DMS53 treated with DMSO at 0.1 percent for 48 hours (cell line): ENCODE data around the gene LUZP2.

Experiments
- DNase-seq: peaks from one replicate; lab custom pipeline; 2025; ENCODE audit not compliant: unreplicated experiment; lab: John Stamatoyannopoulos, UW

LUZP2 gene

DNA sequence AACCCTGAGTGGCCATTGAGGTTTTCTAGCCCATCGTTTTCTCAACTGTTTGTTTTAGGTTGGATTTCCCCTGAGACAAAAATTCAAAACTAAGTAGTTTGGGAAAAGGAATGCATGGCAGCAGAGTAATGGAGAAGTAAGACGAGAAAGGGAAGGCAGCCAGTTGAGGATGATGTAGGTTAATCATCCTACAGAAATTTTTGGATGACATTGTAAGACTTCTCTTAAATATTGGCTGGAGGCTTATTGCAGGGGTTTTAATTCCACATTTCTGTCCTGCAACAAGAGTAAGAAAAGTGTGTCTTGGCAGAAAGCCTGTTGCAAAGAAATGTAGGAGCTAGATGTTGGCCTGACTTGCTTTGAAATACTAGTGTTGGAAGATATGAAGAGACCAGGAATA, 308.8 kb downstream of the LUZP2 start:
- DNase-seq: no peak

DNA sequence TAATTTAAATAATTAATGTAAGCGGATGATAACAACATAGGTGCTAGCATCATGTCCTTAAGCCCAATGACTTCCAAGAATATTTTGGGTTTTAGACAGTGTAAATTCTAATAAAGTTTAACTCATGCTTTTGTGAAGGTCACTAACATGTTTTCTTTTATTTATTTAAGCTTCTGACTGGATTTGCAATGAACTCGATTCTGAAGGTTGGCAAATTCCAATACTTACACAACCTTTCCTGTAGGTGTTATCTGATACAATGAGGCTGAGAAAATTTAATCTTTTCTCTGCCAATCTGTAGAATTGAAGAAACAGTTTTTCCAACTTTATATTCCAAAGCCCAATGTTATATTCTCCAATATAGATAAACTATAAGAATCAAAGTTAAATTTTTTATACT, 311.3 kb downstream of the LUZP2 start:
- DNase-seq: no peak

DNA sequence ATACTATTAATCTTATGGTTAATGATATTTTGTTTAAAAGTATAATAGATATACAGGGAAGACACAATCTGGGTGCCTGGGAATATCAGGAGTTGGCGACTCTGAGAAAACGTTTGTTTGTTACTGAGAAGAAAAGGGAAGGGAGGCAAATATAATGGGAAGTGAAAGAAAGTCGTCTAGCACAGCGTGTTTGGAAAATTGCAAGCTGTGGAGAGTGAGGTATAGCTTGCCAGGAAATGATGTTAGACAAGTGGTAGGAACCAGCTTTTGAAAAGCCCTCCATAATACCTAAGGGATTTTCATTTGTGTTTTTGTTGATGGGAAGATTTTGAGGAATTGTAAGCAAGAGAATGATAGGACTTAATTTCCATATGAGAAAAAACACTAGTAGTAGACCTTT, 322.2 kb downstream of the LUZP2 start:
- no peak for DNase-seq

DNA sequence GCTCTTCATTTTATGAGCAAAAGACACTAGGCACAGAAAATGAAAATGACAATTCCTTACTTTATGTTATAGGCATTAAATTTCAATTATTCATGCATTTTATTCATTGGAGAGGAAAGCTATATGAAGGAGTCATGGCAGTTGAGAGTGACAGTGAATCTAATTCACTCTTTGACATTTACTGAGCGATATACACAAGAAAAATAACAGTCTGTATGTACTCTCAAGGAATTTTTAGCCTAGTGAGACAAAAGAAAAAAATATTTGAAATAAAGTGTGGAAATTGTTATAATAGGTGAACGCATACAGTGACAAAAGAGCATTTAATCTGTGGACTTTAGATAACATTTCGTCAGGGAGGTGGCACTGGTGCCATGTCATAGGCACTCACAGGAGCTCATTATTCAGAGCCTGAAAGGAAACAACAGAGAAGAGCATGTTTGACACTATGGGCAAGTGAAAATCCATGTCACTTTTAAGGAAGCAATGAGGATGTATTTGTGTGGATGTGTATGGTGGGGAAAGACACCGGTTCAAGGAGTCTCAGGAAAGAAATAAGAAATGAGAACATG, 323.1 kb downstream of the LUZP2 start:
- no peak for DNase-seq

DNA sequence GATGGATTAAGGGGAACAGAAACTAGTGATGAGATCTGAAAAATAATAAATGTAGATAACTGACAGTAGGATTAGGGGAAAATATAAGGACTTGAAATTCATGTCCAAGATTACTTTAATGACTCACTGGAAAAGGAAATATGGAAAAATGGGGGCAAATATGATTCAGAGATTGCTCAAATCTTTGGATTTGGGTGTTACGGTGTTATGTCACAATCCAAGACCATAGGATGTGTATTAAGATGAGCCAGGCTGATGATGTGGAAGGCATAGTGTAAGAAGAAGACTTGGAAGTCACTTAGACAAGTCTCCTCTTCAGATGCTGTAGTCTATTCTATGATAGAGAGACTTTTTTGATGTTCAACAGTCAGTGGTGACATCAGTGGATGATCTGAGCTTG, 323.7 kb downstream of the LUZP2 start:
- DNase-seq: no peak

DNA sequence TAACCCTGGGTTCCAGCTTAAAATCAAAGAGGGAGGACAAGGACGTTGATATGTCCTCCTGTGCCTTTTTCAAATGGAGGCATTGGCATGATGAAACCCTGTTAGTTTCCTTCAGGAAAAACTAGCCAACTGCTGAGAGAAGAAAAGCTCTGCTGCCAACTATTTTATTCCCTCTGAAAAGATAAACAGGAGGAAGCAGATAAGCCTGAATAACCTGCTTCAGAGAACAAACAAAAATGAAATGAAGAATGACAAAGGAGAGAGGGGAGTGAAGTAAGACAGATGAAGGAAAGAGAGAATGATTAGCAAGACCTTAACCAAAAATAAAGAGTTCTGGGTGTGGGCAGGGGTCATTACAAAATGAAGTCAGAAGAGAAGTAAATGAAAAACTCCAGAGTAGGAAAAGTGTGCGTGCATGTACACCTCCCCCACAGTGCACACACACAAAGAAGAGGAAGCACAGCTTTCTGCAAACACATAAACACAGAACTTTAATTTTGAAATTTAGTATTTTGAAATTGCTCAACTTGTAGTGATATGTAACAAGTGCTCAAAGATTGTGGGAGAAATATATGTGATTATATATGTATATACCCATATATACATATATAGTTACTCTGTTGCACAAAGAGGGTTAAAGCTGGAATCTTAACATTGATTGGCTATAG, 332.2 kb downstream of the LUZP2 start:
- peak; percentile 43 for DNase-seq

DNA sequence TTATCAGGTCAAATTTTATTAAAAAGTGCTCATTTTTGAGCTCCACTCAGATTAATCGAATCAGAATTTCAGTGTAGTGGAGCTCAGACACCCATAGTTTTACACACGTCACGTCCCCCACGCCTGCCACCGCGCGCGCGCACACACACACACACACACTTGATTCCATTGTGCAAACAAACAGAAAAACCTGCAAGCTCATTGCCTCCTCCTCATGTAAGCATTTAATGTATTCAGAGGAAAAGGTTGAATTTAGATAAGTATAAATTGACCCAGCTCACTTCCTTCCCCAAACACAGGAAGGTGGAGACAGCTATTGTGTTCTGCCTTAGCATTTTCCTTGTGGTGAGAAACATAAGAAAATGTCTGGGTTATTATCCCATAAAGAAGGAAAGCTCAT, 336.7 kb downstream of the LUZP2 start:
- no peak for DNase-seq

DNA sequence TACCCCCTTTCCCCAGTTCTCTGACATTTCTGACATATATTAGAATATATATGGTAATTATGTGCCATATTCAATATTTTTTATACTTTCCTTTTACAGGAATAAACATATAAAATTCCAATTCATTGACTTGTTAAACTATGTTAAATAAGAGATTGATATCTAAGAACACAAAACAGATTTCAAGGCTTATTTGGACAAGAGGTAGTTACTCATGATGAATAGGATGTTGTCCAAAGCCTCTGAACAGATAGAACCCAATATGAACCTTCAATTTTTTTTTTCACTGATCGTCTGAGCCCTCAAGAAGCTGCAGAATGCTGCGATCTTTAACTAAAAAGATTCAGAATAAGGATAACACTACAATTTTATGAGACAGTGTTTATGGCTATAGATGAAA, 340.3 kb downstream of the LUZP2 start:
- no peak for DNase-seq

DNA sequence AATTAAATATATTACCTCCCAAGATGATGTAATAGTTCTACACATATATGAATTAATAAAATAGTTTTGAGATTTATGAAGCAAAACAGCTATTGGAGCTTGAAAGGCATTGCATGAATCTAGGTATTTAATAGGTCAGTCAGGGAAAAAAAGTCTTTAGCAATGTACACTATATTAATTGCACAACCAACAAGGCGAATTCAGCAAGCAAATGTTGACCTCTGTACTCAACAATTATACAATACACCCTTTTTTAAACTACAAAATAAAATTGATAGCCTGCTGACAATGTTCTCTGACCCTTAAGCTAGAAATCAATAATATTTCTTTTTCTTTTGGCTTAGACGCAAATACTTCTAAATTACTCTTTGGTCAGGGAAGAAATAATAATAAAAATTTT, 345.5 kb downstream of the LUZP2 start:
- DNase-seq: no peak

DNA sequence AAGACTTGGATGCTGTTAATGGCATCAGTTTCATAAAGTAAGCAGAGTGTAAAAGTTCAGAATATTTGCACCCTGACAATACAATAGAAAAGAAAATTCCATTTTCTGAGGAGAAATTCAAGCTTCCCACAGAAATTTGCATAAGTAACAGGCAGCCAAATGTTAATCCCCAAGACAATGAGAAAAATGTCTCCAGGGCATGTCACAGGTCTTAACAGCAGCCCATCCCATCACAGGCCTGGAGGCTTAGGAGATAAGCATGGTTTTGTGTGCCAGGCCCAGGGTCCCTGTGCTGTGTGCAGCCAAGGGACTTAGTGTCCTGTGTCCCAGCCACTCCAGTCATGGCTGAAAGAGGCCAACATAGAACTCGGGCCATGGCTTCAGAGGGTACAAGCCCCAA, 347.6 kb downstream of the LUZP2 start:
- DNase-seq: no peak

DNA sequence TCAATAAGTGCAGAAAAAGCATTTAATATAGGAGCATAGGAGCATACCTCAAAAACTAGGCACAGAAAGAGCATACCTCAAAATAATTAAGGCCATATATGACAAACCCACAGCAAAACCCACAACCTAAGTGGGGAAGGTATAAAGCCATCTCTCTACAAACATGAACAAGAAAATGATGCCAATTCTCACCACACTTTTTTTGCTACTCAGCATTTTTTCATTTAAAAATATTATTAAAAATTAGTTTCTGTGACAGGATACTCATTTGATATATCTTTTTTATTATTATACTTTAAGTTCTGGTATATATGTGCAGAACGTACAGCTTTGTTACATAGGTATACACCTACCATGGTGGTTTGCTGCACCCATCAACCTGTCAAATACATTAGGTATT, 352.0 kb downstream of the LUZP2 start:
- no peak for DNase-seq

DNA sequence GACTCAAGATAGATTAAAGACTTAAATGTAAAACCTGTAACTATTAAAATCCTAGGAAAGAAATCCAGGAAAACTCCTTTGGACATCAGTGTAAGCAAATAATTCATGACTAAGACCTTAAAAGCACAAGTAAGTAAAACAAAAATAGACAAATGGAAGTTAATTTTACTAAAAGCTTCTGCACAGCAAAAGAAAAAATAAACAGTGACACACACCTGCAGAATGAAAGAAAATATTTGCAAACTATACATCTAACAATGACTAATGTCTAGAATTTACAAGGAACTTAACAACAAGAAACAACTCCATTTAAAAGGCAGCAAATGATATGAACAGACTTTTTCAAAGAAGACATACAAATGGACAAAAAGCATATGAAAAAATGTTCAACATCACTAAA, 359.1 kb downstream of the LUZP2 start:
- DNase-seq: peak; percentile 32

DNA sequence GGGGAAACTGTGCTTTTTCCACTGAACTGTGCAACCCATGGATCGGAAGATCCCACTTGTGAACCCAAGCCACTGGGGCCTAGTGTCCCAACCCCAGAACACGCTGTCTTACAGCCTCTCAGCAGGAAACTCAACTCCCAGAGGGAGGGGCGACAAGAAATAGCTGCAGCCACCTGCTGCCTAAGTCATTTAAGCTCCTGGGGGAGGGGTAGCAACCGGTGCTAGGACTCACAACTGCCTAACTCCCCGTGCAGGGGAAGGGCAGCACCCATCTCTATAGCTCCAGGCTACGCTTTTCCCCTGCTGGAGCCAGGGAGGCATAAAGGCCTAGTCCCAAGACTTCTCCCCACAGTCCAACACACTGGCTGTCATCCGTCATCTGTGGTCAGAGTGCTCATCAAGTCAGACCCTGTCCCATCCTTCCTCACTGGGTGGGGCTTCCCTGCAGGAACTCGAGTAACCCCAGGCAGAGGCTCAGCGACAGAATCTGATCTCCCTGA, 363.0 kb downstream of the LUZP2 start:
- no peak for DNase-seq

DNA sequence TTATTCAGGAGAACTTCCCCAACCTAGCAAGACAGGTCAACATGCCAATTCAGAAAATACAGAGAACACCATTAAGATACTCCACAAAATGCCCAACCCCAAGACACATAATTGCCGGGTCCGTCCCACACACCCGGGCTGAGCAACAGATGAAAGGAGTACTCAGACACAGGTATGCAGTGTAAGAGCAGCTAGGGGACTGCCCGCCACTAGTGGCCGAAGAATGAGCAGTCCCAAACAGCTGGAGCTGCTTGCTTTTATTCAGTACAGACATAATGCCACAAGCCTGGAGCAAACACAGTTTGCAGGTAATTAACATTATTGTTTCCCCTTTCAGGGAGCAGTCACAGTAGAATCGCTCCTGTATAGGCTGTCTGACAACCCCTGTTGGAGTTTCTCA, 364.6 kb downstream of the LUZP2 start:
- DNase-seq: no peak

DNA sequence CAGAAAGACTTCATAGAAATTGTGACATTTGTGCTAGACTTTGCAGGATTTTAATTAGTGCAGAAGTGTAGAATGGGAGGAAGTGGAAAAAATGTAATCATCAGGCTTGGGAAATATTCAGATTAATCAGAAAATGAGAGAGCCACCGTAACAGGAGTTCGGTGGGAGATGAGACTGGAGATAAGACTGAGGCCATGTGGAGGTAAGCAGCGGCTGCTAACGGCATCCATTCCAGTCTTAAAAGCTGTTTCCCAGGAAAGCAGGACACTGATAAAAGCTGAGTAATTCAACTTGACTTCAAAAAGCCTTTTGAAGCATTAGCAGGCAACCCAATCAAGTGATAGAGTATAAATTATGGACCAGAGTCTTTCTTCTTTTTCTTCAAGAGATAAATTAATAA, 369.9 kb downstream of the LUZP2 start:
- no peak for DNase-seq

DNA sequence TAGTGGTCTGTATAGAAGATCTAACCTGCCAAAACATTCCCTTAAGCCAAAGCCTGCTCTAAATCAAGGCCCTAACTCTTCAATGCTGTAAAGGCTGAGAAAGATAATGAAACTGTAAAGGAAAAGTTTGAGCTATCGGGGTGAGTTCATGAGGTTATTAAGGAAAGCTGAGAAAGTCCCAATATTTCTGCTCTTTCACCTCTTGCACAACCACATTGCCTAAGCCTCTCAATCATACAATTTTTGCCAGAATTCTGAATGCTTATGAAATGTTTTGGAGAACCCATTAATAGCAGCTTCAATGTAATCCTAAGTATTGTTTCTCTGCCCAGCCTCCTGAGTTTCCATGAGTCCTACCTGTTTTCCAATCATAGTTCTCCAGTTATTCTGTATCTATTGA, 373.2 kb downstream of the LUZP2 start:
- DNase-seq: no peak

DNA sequence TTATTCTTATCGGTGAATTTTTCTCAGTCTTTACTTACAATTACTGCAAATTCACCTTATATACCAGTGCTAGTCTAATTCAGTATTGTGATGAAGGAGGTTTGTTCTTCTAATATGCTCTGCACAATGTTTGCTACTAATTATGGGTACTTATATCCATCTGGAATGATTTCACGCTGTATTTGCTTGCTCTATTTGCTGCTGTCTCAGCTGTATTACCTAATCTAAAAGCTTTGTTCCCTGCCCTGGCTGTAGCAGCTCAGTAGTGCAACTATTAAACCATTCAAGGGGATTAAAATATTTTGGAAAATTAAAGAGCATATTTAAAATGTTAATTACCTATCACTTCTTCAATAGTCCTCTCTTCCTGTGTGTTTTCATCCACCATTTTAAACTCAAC, 375.3 kb downstream of the LUZP2 start:
- DNase-seq: no peak

DNA sequence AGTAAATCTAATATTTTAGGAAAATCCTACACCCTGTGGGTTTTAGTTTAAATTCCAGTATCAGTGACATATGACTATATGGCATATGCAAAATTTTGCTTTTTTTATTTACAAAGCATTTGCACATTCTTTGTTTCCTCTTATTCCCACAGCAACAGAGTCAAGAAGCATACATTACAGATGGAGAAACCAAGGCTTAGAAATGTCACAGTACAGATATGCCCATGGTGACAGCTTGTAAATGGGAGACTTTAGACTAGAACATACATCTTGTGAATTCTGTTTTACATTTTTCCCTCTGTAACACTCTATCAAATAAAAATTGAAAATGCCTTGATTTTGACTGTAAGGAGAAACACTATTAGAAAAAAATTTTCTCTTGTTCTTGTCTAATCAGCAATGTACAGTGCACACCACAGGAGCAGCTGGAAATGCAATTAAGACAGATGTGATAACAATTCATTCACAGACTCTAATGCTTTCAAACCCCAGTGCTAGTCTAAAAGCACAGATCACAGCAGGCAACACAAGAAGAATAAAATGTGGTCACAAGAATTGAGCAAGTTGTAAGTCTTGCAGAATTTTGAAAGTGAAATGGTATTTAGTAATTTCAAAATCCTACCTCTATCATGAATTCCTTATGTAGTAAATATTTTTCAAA, 375.9 kb downstream of the LUZP2 start:
- no peak for DNase-seq

DNA sequence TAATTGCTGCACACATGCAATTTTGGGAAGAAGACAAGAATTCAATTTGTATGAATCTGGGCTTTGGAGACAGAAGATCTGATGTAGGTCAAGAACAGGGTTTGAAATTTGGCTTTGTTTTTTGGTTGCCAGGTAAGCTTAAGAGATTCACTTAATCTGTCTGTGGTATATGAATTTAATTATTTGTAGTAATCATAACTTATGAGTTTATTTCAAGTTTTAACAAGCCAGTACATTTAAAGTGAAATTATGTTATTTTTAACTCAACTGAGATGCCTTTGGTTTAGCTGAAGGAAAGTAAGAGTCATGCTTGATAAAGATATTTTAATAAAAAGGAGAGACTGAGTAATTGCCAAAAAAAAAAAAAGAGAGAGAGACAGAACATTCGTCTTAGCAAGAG, 384.1 kb downstream of the LUZP2 start:
- no peak for DNase-seq

DNA sequence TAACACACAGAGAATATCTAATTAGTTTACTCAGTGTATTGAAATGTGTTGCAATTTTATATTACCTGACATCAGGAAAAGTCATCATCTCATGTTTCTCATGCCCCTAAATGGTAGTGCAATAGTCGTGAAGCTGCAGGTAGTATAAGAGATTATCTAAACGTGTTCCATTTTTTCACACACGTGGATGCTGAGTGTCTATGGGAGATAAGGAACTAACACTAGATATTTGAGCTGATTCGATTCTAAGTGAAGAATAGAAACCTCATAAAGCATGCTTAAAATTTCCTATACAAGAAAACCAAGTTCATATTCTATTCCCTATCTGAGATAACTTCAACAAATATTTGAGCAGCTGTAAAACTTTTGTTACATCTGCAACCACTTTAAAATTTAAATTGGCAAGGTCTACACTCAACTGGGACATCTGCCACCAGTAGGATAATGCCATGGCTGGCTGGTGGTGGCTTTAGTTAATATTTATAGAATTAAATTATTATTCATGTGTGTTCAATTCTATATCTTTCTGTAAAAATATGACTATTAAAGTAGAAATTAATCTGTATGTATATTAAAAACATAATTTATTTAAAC, 388.8 kb downstream of the LUZP2 start:
- DNase-seq: no peak

DNA sequence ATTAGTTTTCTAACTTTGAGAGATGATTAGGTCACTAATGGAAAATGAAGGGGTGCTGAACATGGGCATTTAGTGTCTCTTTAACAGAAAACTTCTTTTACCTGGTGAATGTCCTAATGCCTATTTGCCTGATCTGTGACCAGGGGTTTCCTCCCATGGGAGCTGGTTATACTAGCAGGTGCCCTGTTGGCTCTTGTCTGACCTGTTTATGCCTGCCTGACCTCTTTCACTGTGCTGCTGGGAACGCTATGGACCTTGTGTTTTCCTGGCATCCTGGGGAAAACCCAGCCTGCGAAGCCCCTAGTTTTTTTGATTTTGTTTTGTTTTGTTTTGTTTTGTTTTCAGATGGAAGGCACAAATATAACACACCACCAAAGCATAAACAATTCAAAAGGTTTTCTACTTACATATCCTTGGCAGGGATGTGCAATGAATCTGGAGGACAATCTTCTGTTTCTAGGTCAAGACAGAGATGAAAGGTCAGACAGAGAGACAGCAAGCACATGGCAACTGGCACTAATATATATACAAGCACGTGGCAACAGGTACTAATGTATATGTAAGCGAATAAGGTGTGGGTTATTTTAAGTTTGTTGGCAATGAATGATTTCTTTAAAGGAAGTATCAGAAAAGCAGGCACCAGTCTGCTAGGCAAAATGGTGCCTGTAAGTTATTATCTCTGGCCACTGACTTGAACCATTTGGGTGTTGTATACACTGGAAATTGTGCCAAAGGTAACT, 390.2 kb downstream of the LUZP2 start:
- peak; percentile 9 for DNase-seq

DNA sequence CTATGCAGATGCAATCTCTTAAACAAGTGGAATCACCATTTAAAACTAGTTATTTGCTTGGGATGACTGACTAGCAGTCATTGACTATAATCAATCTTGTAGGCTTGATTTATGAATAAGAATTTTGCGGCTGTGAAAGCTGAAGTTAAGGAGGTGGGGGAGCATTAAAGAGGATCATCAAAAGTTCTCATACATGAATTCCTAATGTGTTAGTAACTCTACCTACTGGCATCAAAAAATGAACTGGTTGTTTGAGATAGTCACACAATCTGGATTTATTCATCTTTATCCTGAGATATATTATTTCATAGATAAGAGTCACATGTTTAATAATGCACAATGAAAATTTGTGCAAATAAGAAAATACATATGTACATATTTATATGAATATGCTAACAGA, 393.6 kb downstream of the LUZP2 start:
- DNase-seq: no peak
